Stimulated activated naive CD4-positive, alpha-beta T cell treated with Interleukin-2 at 50 U/mL for 16 hours (primary cell): Measurements from ENCODE around the gene CEP164.
"Not testable (repeated sequence)": the region's sequence is repeated elsewhere in the genome, so short reads cannot be mapped to it uniquely, and the experiment has no call there.

ENCODE experiments used
- DNase-seq: peaks from one replicate; lab custom pipeline; 2025; lab: John Stamatoyannopoulos, UW

The CEP164 gene

DNA sequence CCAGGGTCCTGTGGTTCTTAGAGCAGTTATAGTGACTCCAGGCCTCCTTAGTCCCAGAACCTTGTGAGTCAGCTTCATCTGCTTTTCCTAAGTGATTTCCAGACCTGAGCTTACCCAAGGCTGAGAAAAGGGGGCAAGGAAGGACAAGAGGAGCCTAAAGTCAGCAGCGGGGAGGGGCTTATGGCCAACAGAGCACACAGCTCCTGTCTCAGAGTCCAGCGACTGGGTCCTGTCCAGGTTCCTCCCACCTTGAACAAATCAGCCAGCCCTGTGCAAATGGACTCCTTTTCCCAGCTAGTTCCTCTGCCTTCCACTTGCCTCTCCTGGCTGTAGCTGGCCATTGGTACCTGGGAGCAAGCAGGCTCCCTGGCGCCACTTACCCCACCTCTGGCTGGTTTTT is 22.5 kb upstream of the CEP164 start:
- no peak for DNase-seq

- DNase-seq, result no peak
Observed at GRCh38 chr11:117309310-117309709, 18.3 kb upstream of the CEP164 start.

DNA sequence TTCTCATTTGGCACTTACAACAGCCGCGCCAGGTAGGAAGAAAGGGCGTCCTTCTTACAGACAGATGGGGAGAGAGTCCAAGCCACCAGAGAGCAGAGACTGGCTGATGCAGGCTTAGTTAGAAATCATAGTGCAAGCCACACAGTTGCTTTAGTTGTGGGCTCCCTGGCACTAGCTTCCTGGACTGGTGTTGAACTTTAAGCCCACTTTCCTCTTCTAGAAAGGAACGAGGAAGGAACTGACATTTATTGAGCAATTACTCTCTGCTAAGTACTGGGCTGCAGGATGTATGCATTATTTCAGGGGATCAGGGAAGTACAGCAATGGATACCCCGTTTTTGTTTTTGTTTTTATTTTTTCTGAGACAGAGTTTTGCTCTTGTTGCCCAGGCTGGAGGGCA is 14.6 kb upstream of the CEP164 start:
- no peak for DNase-seq

GRCh38 chr11:117313828-117314768 is 13.6 kb upstream of the CEP164 start:
- no peak for DNase-seq

DNA sequence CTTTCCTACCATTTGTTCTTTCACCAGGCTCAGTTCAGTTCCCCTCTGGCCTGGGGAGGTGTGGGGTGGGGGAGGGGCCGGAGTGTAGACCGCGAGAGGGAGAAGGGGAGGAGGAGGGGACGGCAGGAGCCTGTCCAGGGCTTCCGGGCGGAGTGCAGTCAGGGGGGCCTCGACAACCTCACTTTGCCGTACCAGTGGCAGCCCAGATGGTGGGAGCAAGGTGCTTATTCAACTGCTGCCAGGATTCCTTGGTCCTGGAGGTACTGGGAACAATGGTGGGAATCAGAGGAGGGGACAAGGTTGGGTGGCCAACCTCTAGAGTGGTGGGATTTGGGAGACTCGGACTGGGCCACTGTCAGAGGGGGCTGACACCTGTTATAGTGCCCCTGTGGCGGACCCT is 12.8 kb upstream of the CEP164 start:
- no peak for DNase-seq

DNA sequence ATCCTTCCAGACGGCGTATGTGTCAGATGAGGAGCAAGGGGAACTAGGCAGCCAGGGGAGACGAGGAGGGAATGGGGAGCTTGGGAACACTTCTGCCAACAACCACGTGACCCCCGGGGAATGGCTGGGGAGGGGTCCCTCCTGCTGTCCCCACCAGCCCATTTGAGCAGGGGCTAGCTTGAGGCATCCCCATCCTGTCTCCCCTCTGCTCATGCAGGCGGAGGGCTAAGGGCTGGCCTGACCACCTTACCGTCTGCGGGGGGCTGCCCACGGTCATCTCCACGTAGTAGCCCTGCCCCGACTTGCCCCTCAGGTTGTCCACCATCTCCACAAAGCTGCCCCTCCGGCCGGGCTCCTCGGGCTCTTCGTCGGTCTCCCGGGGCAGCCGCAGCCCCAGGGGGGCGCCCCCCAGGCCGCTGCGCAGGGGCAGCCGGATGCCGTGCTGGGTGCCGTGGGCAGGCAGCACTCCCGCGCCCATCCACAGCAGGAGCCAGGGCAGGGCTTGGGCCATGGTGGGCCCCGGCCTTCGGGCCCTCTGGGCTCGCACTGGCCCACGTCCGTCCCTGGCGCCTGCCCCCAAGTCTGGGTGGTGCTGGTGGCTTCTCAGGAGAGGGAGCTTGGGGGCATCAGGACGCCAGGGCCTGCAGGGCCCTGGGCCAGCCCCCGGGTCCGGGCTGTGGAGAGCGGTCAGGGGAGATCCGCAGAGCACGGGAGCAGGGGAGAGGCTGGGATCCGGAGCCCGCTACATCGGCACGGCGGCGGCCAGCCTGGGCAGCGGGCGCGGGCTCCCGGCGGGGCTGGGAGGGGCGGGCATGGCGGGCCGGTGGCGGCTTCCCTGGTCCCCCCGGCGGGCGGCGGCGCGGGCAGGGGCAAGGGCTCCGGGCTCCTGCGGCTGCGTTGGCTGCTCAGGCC is 12.1 kb upstream of the CEP164 start:
- DNase-seq, result no peak

- DNase-seq, result no peak
Observed at GRCh38 chr11:117316197-117316961, 11.3 kb upstream of the CEP164 start, which contains the start of gene BACE1. TSS of gene BACE1 (minus strand) at chr11:117316256. CDS start at chr11:117315795, 461 bp downstream.

GRCh38 chr11:117318738-117319137 is 8.9 kb upstream of the CEP164 start:
- no peak for DNase-seq

DNA sequence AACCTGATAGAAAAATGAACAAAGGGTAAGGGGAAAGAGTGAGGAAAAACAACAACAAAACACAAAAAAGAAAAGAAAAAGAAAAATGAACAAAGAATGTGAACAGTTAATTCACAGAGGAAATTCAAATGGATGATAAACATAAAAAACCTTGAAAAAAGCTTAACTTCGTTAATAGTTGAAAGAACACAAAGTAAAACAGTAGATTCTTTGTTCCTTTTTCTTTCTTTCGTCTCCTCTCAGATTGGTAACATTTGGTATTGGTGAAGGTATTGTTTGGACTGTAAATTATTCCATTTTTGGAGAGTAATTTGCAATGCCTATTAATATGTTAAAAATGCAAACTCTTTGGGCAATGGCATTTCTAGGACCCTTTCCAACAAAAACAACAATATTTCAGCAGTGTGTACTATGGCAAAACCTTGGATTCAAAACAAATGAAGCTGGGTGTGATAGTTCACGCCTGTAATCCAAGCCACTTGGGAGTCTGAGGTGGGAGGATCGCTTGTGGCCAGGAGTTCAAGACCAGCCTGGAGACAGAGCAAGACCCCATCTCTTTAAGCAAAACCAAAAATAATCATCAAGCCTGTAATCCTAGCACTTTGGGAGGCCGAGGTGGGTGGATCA is 8.3 kb upstream of the CEP164 start:
- DNase-seq, result no peak

DNA sequence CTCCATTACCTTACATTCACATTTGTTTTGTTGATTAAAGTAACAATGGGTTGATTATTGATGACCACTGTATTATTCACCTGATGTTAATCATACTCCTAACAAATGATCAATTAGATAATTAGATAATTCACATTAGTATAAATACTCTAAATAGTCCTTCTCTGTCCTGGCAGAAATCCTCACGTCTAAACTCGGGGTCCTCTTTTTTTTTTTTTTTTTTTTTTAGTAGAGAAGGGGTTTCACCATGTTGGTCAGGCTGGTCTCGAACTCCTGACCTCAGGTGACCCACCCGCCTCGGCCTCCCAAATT is 443 bp upstream of the CEP164 start:
- not testable (repeated sequence) for DNase-seq

DNA sequence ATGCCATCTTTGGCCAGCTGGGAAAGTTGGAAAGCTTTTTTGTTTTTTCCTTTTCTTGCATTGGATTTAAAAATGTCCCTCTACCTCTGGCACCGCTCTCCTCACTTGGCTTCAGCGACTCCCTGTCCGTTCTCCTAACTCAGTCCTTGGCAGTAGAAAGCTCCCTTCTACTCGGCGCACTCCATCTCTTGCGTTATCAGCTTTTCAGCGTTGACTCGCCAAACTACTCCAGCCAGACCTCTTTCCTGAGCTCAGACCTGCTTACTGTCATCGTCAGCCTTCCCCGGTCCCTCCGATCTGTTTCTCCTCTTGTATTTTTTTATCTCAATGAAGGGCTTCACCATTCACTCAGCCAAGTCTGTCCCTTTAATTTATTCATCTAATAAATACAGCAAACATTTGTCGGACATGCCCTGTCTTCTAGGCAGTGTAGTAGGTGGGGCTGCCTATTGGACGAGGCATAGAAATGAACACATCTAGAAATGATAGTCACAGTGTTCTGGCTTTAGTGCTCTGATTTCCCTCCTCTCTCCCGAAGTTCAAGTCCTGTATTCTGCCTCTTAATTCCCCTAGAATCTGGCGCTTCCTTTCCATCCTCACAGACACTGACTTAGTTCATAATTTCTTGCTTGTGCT is 839 bp downstream of the CEP164 start:
- DNase-seq, result no peak

DNA sequence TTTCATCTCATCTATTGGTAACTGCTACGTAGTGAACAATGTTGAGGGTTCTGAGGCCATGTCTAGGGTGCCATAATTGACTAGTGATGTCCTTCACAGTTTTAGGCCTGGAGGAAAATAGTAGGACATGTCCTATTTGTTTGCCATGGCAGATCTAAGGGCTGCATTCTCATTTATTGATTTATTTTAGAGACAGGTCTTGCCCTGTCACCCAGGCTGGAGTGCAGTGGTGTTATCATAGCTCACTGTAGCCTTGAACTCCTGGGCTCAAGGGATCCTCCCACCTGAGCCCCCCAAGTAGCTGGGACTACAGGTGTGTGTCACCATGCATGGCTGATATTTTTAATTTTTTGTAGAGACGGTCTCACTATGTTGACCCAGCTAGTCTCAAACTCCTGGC is 5.2 kb downstream of the CEP164 start:
- DNase-seq, result no peak

- no peak for DNase-seq
Observed at GRCh38 chr11:117333917-117334316, 6.3 kb downstream of the CEP164 start.

GRCh38 chr11:117334896-117335295 is 7.2 kb downstream of the CEP164 start:
- no peak for DNase-seq

DNA sequence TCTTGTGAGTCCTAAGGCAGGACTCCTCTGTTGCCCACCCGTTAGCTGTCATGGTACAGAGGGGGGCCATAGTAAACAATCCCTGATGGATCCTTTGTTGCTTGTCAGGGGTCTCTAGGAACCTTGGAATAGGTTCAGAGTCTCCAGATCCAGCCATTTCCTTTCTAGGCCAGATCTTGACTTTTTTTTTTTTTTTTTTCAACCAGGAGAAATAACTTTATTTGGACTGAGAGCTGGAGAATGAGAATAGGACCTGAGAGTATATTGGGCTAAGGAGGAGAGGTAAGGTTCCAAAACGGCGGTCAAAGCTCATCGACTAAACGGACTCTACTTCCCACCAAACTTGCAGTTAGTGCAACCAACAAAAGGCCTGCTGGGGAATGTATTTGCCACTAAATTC is 7.7 kb downstream of the CEP164 start:
- no peak for DNase-seq

- DNase-seq, result no peak
Observed at GRCh38 chr11:117337076-117337475, 9.4 kb downstream of the CEP164 start.

DNA sequence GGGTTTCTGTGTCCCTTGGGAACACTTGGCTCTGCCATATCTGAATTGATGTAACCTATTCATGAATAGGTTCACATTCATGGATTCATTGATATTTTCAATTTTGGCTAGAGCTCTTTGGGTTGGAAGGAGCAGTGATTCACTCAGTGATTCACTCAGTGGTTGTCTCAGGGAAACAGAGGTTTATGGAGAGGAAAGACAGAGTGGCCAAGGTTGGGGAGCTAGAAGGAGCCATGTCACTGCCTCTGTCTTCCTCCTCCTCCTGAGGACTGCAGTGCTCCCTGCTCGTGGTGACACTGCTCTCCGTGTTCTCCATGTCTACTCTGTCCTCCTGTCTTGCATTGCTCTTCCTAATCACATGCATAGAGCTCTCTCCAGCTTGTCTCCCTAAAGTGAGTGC is 17.4 kb downstream of the CEP164 start:
- no peak for DNase-seq

DNA sequence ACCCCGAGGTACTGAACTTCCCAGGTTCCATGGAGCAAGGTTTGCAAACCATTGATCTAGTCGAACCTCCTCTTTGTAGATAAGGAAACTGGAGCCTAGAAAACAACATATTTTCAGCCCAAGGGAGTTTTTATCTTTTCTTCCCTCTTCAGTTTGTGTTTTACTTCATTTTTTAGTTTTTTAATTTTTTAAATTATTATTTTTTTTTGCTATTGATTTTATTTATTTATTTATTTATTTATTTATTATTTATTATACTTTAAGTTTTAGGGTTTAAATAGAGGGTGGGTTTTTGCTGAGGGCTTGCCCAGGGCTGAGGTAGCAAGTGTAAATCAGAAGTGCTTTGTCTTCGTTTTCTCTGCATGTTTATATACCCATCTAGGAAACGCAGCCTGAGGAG is 26.9 kb downstream of the CEP164 start:
- no peak for DNase-seq

GRCh38 chr11:117356126-117356890 is 28.7 kb downstream of the CEP164 start:
- DNase-seq, result no peak

DNA sequence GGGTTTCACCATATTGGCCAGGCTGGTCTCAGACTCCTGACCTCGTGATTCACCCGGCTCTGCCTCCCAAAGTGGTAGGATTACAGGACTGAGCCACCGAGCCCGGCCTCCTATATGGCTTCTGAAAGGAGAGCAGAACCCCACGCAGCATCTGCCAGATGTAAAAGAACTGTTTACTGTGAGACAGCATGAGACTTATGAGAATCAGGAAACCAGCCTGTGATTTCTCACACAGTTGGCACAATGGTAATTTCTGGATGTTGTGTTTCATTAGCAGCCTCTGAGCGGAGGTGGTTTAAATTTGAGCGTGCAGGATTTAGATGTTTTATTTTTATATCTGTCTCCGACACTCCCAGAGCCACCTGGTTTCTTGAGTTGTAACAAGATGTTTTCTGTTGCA is 33.8 kb downstream of the CEP164 start:
- DNase-seq, result no peak
